G401 (cell line): ENCODE results near the gene KIFBP. TPM values are rescaled to one million over a fixed set of nuclear protein-coding genes. Genes with fewer than 3 reads are reported as not detected.

Experiments used
- DNase-seq: peaks from one replicate; pipeline ENCODE4 v3.0.0-alpha.2; 2015; ENCODE audit warnings: low spot score
- in situ Hi-C: cut with HindIII; loops from 2 replicates; pipeline ENCODE4 v1.10.0; 2016; ENCODE audit warnings: low sequenced_read_pairs, mixed read lengths
- total RNA-seq: library from RNA; depleted of rRNA; stranded (reverse); fragments of >200 nt; shearing (Covaris generic); gene quantifications from 2 replicates; pipeline ENCODE4 v1.2.3, GENCODE V29; 2014; rRNA removed

The KIFBP gene
- total RNA-seq, 1 experiment from 2014 or later = 35.4 TPM

DNA sequence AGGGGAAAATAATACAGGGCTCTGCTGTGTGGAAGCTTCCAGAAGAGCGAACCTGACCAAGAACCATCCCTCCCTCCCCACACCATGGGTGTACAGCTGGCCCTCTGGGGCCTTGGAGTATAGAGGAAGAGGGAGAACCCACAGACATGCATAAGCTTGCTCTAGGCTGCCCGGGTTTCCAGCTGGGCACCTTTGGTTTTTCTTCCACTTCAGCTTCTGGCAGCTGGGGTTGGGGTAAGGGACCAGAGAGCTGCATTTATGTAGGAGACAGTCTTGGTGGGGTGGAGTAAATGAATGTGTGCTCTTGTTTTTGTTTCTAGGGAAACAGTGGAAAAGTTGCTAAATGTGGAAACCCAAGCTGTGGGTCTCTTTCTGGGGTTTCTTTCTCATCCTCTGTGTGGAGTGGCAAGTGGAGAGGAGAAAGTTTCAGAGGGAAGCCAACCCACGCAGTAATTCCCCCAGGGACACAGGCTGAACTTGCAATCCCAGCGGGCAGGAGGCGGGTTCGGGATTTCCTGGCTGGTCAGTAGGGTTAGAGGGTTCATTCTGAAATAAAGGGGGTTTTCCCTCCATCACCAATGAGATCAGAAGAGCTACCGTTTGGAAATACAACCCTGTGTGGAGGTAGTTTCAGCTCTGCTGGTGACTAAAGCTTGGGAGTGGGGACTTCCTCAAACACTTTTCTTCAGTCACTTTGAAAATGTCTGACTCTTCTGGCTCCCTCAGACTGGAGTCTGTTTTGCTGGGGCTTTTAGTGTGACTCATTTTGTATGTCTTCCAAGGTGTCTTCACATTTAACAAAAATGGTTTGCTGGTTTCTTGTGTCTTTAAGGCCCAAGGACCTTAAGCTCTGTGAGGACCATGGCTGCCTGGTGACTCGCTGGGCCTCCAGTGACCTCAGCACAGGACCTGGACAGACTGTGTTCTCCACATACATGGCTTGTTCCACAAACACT, 77.1 kb downstream of the KIFBP start:
- in situ Hi-C loops = no loop called here
- no peak for DNase-seq

Other genes starting within 250 kb of the KIFBP start
- 1.5 and 2.0 TPM in 2 replicates for gene STOX1, start 161.3 kb upstream of the KIFBP start, total RNA-seq
- 31.6 and 32.8 TPM in 2 replicates for gene DDX50, start 87.5 kb upstream of the KIFBP start, total RNA-seq
- gene DDX21, start 32.6 kb upstream of the KIFBP start, total RNA-seq = 51.8 and 80.4 TPM in 2 replicates
- gene SRGN, start 99.3 kb downstream of the KIFBP start, total RNA-seq = 0.34 and 0.43 TPM in 2 replicates
- 23.9 and 29.7 TPM in 2 replicates for gene VPS26A, start 135.4 kb downstream of the KIFBP start, total RNA-seq
- gene SUPV3L1, start 191.4 kb downstream of the KIFBP start, total RNA-seq = 22.2 and 47.0 TPM in 2 replicates
- gene HKDC1, start 231.5 kb downstream of the KIFBP start, total RNA-seq = 1.2 and 2.8 TPM in 2 replicates